Left lung (tissue), 10 donors: Measurements from ENCODE around the gene TAF11L4. TPM values are rescaled to one million over a fixed set of nuclear protein-coding genes. Genes with fewer than 3 reads are reported as not detected.
"Not testable (repeated sequence)": the region's sequence is repeated elsewhere in the genome, so short reads cannot be mapped to it uniquely, and the experiment has no call there.

Experiments used
- ATAC-seq: fragments of 200-7000 bp; cut with Tn5 transposase; one replicate; pipeline ENCODE4 v1.9.1; 2020; ENCODE audit warnings: moderate library complexity
- DNase-seq, 4 donors: peaks; one replicate each; pipeline ENCODE4 v3.0.0-alpha.2; 2013 to 2020
- H3K27ac ChIP-seq, 2 donors: fragments of 200-600 bp; sonication (generic) in 1 of 2; one replicate each; pipeline versions ENCODE4 v1.5.0 to v1.8.0; 2020 to 2021
- H3K27me3 ChIP-seq, 2 donors: fragments of 200-600 bp; sonication (generic) in 1 of 2; one replicate each; pipeline versions ENCODE4 v1.5.0 to v1.8.0; 2020 to 2021
- H3K36me3 ChIP-seq, 2 donors: fragments of 200-600 bp; sonication (generic) in 1 of 2; one replicate each; pipeline versions ENCODE4 v1.5.0 to v1.8.0; 2020 to 2021
- H3K4me1 ChIP-seq, 2 donors: fragments of 200-600 bp; one replicate each; pipeline ENCODE4 v1.8.0; 2021
- H3K4me3 ChIP-seq, 2 donors: fragments of 200-600 bp; sonication (generic) in 1 of 2; one replicate each; pipeline versions ENCODE4 v1.5.0 to v1.8.0; 2020 to 2021; ENCODE audit warnings: mild to moderate bottlenecking in 1 of 2
- H3K9me3 ChIP-seq, 2 donors: fragments of 200-600 bp; sonication (generic) in 1 of 2; one replicate each; pipeline versions ENCODE4 v1.5.0 to v1.8.0; 2020 to 2021
- CTCF ChIP-seq, 2 donors: fragments of 200-600 bp; sonication (generic) in 1 of 2; IDR thresholded peaks; one replicate each; pipeline versions ENCODE4 v1.5.0 to v1.8.0; 2021; ENCODE audit warnings: antibody characterized with exemption in 2 of 2
- intact Hi-C, 2 donors: fragments of 100-400 bp; cut with DNase I; formaldehyde crosslinking; loops; one replicate each; pipeline versions ENCODE4 v1.11.2 to v1.14.2; 2022
- polyA plus RNA-seq, 6 donors: library from polyadenylated mRNA; unstranded; fragments of 120-200 nt; gene quantifications; one replicate each; pipeline ENCODE4 v1.2.1, GENCODE V29; 2013; ENCODE audit not compliant: insufficient read length in 6 of 6
- total RNA-seq, 2 donors: library from RNA; stranded (reverse); fragmentation: NEBNext Ultra II Directional; extraction: Animal tissue kit (Norgen Biotek cat#: 25700); gene quantifications; one replicate each; pipeline ENCODE4 v1.2.1, GENCODE V29; 2021
- donor health status: DM: no; HTN: yes; CAD: no.
- donor health status: DM: no; HTN: no; CAD: no.

Gene TAF11L4
- total and polyA plus RNA-seq, 8 donors: not detected

- DNase-seq: no peak
- Histone ChIP-seq H3K36me3 (no peaks in the 10 kb centered on the region), H3K27ac (no peak overlapping the region), H3K4me3 (no peak overlapping the region), H3K27me3 (no peaks in the 10 kb centered on the region), H3K9me3 (no peaks in the 10 kb centered on the region), H3K4me1 (no peaks in the 10 kb centered on the region)
- intact Hi-C loops: loop anchor here in 1 of 2 donors (10.0 kb wide), 1 partner anchor 598 kb away; no protein-coding TSS in a partner anchor
- ATAC-seq: no peak
- TF ChIP-seq CTCF (IDR thresholded peaks at IDR 0.05): no peak
Measured at GRCh38 chr5:17487174-17487512, 34.5 kb upstream of the TAF11L4 start.

- H3K4me1 ChIP-seq, H3K4me3 ChIP-seq, ATAC-seq, H3K27ac ChIP-seq, H3K36me3 ChIP-seq, intact Hi-C loops, H3K27me3 ChIP-seq, H3K9me3 ChIP-seq: not testable (repeated sequence)
- peak in 1 of 4 donors; percentile 53 for DNase-seq
Measured at GRCh38 chr5:17491257-17491656, 30.3 kb upstream of the TAF11L4 start.

DNA sequence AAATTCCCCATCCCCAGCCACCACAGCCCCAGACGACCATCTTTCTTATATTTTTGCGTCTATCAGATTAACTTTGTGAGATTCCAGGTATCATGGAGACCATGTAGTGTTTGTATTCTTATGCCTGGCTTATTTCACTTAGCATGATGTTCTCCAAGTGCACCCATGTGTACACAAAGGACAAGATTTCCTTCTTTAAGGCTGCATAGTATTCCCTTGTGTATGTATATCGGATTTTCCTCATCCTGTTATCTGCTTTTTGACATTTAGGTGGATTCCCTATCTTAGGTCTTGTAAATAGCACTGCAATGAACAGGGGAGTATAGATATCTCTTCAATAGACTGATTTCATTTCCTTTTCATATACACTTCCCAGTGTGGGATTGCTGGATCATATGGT is 28.8 kb upstream of the TAF11L4 start:
- Histone ChIP-seq H3K4me1 (no peaks in the 10 kb centered on the region), H3K27me3 (no peaks in the 10 kb centered on the region), H3K27ac (no peak overlapping the region), H3K4me3 (no peak overlapping the region), H3K36me3 (no peaks in the 10 kb centered on the region), H3K9me3 (peaks cover 0 to 3% of the 10 kb centered on the region in 2 donors)
- TF ChIP-seq CTCF (IDR thresholded peaks at IDR 0.05): no peak
- DNase-seq: no peak
- ATAC-seq: no peak
- intact Hi-C loops: no loop called here

GRCh38 chr5:17497446-17497845 is 24.2 kb upstream of the TAF11L4 start:
- no peaks in the 10 kb centered on the region for H3K27me3 ChIP-seq
- intact Hi-C loops: no loop called here
- TF ChIP-seq CTCF (IDR thresholded peaks at IDR 0.05): no peak
- H3K36me3 ChIP-seq: no peaks in the 10 kb centered on the region
- H3K27ac ChIP-seq: no peak overlapping the region
- DNase-seq (no peak), ATAC-seq (no peak)
- no peak overlapping the region for H3K4me3 ChIP-seq
- H3K4me1 ChIP-seq: no peaks in the 10 kb centered on the region
- H3K9me3 ChIP-seq: peaks cover 0 to 3% of the 10 kb centered on the region in 2 donors

DNA sequence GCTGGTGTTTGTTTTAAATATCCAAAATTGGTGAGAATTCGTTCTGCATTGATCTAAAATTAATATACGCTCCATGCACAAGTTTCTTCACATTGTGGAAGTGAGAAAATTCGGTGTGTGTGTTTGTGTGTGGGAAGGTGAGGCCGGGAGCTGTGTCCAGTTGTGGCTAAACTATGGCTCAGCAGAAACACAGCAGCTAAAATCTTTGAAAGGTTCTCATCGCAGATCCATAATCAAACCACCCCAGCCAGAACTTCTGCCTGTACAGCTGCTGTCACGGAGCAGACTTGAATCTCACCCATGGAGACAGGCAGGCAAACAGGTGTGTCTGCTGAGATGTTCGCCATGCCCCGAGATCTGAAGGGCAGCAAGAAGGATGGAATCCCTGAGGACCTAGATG is 23.7 kb upstream of the TAF11L4 start, which contains the start of gene TAF11L2:
Gene TAF11L2, plus strand, starts transcription at position 301 of the 400 bp plus-strand sequence.
- H3K9me3 ChIP-seq, H3K27ac ChIP-seq, H3K36me3 ChIP-seq, intact Hi-C loops, H3K4me3 ChIP-seq, H3K4me1 ChIP-seq, ATAC-seq, DNase-seq, H3K27me3 ChIP-seq: not testable (repeated sequence)

- intact Hi-C loops: no loop called here
- H3K27me3 ChIP-seq: no peaks in the 10 kb centered on the region
- DNase-seq (no peak), ATAC-seq (no peak)
- no peaks in the 10 kb centered on the region for H3K4me1 ChIP-seq
- no peak for TF ChIP-seq CTCF (IDR thresholded peaks at IDR 0.05)
- H3K36me3 ChIP-seq: no peaks in the 10 kb centered on the region
- no peaks in the 10 kb centered on the region for H3K9me3 ChIP-seq
- no peak overlapping the region for H3K27ac ChIP-seq
- H3K4me3 ChIP-seq: no peak overlapping the region
Measured at GRCh38 chr5:17511775-17512325, 9.8 kb upstream of the TAF11L4 start.

- H3K36me3 ChIP-seq, H3K27ac ChIP-seq, DNase-seq, intact Hi-C loops, ATAC-seq, H3K4me1 ChIP-seq, H3K4me3 ChIP-seq, H3K27me3 ChIP-seq, H3K9me3 ChIP-seq: not testable (repeated sequence)
Measured at GRCh38 chr5:17517526-17517925, 4.1 kb upstream of the TAF11L4 start.

GRCh38 chr5:17518067-17518466 is 3.5 kb upstream of the TAF11L4 start, which contains the start of gene TAF11L3:
TSS of gene TAF11L3 (plus strand) at chr5:17518367.
- H3K4me1 ChIP-seq, intact Hi-C loops, H3K36me3 ChIP-seq, H3K9me3 ChIP-seq, ATAC-seq, DNase-seq, H3K27me3 ChIP-seq, H3K4me3 ChIP-seq, H3K27ac ChIP-seq: not testable (repeated sequence)

DNA sequence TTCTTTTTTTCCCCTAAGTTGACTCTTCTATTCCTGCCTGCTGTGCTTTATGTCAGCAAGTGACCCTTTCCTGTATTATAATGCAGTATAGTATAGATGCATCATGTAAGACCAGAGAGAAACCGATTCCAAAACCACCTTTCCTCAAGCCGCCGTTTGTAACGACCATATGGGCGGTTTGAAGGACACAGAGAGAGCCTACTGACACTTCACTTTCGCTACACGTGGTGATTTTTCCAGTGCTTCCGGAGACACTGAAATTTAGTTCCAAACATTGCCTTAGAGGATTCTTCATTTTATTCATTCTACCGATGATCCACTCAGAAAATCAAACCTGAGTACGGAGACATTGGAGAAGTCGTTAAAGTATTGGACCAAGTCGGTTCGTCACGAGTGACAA is 2.1 kb upstream of the TAF11L4 start:
- H3K36me3 ChIP-seq, H3K4me1 ChIP-seq, ATAC-seq, intact Hi-C loops, H3K4me3 ChIP-seq, H3K9me3 ChIP-seq, DNase-seq, H3K27me3 ChIP-seq, H3K27ac ChIP-seq: not testable (repeated sequence)

DNA sequence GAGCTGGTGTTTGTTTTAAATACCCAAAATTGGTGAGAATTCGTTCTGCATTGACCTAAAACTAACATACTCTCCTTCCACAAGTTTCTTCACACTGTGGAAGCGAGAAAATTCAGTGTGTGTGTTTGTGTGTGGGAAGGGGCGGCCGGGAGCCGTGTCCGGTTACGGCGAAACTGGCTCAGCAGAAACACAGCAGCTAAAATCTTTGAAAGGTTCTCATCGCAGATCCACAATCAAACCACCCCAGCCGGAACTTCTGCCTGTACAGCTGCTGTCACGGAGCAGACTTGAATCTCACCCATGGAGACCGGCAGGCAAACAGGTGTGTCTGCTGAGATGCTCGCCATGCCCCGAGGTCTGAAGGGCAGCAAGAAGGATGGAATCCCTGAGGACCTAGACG is 3.3 kb downstream of the TAF11L4 start, which contains the start of gene TAF11L5:
Gene TAF11L5, plus strand, starts transcription at position 301 of the 400 bp plus-strand sequence.
- H3K9me3 ChIP-seq, H3K4me3 ChIP-seq, ATAC-seq, H3K27me3 ChIP-seq, H3K36me3 ChIP-seq, DNase-seq, H3K27ac ChIP-seq, H3K4me1 ChIP-seq, intact Hi-C loops: not testable (repeated sequence)
